Lung (tissue), 12 donors: ENCODE measurements around the gene LACRT. TPM values are rescaled to one million over a fixed set of nuclear protein-coding genes. Genes with fewer than 3 reads are reported as not detected.

ENCODE experiments used
- ATAC-seq: fragments of 200-7000 bp; cut with Tn5 transposase; one replicate; pipeline ENCODE4 v1.9.1; 2020; ENCODE audit warnings: moderate number of reproducible peaks; ENCODE audit not compliant: insufficient read depth, low FRiP score
- DNase-seq, 3 donors: peaks; one replicate each; pipeline ENCODE4 v3.0.0-alpha.2; 2013 to 2017
- H3K27ac ChIP-seq, 2 donors: one replicate each; pipeline ENCODE4 v1.5.1; 2013; ENCODE audit warnings: mild to moderate bottlenecking in 2 of 2, moderate library complexity in 2 of 2, control low read depth in 1 of 2, inconsistent platforms in 1 of 2, low read depth in 1 of 2, low read length in 1 of 2
- H3K27me3 ChIP-seq, 3 donors: one replicate each; pipeline ENCODE4 v1.5.1; 2013; ENCODE audit warnings: low read length in 2 of 3; ENCODE audit not compliant: control insufficient read depth in 3 of 3, insufficient read depth in 3 of 3
- H3K36me3 ChIP-seq, 4 donors: one replicate each; pipeline ENCODE4 v1.5.1; 2013; ENCODE audit warnings: low read length in 4 of 4, mild to moderate bottlenecking in 1 of 4, moderate library complexity in 1 of 4; ENCODE audit not compliant: control insufficient read depth in 4 of 4, insufficient read depth in 4 of 4
- H3K4me1 ChIP-seq, 5 donors: one replicate each; pipeline ENCODE4 v1.5.1; 2013; ENCODE audit warnings: low read length in 5 of 5, mild to moderate bottlenecking in 2 of 5, moderate library complexity in 1 of 5; ENCODE audit not compliant: control insufficient read depth in 5 of 5, insufficient read depth in 5 of 5
- H3K4me3 ChIP-seq: one replicate; pipeline ENCODE4 v1.5.1; 2013; ENCODE audit warnings: mild to moderate bottlenecking, control low read depth, moderate library complexity
- H3K9ac ChIP-seq, 2 donors: one replicate each; pipeline ENCODE4 v1.5.1; 2013; ENCODE audit warnings: low read length in 2 of 2, control low read depth in 1 of 2; ENCODE audit not compliant: insufficient read depth in 1 of 2
- H3K9me3 ChIP-seq, 4 donors: one replicate each; pipeline ENCODE4 v1.5.1; 2013; ENCODE audit warnings: low read length in 3 of 4, mild to moderate bottlenecking in 1 of 4, moderate library complexity in 1 of 4; ENCODE audit not compliant: control insufficient read depth in 4 of 4, insufficient read depth in 3 of 4
- CTCF ChIP-seq: IDR thresholded peaks from 2 replicates; pipeline ENCODE4 v1.5.1; 2012; ENCODE audit warnings: mild to moderate bottlenecking; ENCODE audit errors: control extremely low read depth, extremely low read depth
- WGBS, 2 donors: extraction: QIAGEN DNeasy Blood & Tissue Kit; methylation state at CpG; one replicate each; pipeline ENCODE4 v1.1.7; 2013; 5-methylcytosine and 5-hydroxymethylcytosine counted together
- polyA plus RNA-seq, 2 donors: library from polyadenylated mRNA; stranded (reverse); fragments of 200-250 nt; gene quantifications; one replicate each; pipeline ENCODE4 v1.2.1, GENCODE V29; 2013
- total RNA-seq, 2 donors: library from RNA; depleted of rRNA in 1 of 2; stranded (reverse); fragments of >200 nt in 1 of 2; gene quantifications; one replicate each; pipeline ENCODE4 v1.2.1, GENCODE V29; 2014 to 2021
- donor health status: control.
- donor health status: control.
- donor health status: Bipolar disorder and iron deficiency.
- donor health status: healthy.
- donor health status: DM: yes; HTN: yes; CAD: no.

LACRT gene
- total and polyA plus RNA-seq, 4 donors = not detected

DNA sequence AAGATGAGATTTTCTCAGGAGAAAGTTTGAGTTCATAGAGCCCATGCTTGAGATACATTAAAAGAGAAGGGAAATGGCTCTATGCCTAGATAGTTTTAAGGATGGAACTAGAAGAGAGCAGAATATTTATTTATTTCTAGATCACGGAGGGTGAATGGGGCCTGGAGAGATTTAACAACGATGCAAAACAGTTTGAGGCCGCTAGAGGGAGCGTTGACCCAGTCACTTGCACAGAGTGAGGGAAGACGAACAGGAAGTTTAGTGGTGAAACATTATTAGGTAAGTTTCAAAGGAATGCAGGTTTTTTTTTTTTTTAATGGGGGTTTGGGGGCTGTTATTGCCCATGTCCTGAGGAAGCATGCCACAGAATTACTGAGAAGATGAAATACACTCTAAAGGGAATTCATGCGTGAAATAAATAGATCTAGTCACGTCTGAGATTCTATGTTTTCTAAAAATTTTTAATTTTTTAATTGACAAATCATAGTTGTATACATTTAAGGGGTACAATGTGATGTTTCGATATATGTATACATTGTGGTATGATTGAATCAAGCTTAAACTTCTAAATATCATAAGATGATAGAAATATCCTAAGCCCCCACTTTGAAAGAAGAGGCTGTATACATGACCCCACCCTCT lies 31.4 kb downstream of the LACRT start:
- Histone ChIP-seq H3K27me3 (peaks cover 0 to 2% (median 0%) of the 10 kb centered on the region in 3 donors), H3K36me3 (no peaks in the 10 kb centered on the region), H3K4me1 (no peaks in the 10 kb centered on the region), H3K9me3 (no peaks in the 10 kb centered on the region), H3K9ac (no peak overlapping the region), H3K4me3 (no peak overlapping the region), H3K27ac (no peak overlapping the region)
- DNase-seq = peak; percentile 67 to 77 (median 69)
- peak; percentile 44 for TF ChIP-seq CTCF
- WGBS, 2 donors = 16 to 23% methylated on average over 8 of the region's 8 CpGs
- peak; percentile 80 for ATAC-seq

GRCh38 chr12:54602661-54603060 lies 32.0 kb downstream of the LACRT start:
- Histone ChIP-seq H3K9me3 (no peaks in the 10 kb centered on the region), H3K4me1 (no peaks in the 10 kb centered on the region), H3K9ac (no peak overlapping the region), H3K4me3 (no peak overlapping the region), H3K36me3 (no peaks in the 10 kb centered on the region), H3K27ac (no peak overlapping the region), H3K27me3 (peaks cover 0 to 2% (median 0%) of the 10 kb centered on the region in 3 donors)
- 54 to 62% methylated on average over 2 of the region's 2 CpGs for WGBS, 2 donors
- TF ChIP-seq CTCF = no peak
- DNase-seq (no peak), ATAC-seq (no peak)

GRCh38 chr12:54601841-54602240 lies 32.9 kb downstream of the LACRT start:
- H3K27me3 ChIP-seq = no peaks in the 10 kb centered on the region
- H3K9me3 ChIP-seq = no peaks in the 10 kb centered on the region
- no peak overlapping the region for H3K9ac ChIP-seq
- no peaks in the 10 kb centered on the region for H3K36me3 ChIP-seq
- H3K27ac ChIP-seq = no peak overlapping the region
- ATAC-seq = no peak
- H3K4me3 ChIP-seq = no peak overlapping the region
- no peaks in the 10 kb centered on the region for H3K4me1 ChIP-seq
- DNase-seq = no peak
- WGBS, 2 donors = 56 to 58% methylated on average over 4 of the region's 4 CpGs
- TF ChIP-seq CTCF = no peak

DNA sequence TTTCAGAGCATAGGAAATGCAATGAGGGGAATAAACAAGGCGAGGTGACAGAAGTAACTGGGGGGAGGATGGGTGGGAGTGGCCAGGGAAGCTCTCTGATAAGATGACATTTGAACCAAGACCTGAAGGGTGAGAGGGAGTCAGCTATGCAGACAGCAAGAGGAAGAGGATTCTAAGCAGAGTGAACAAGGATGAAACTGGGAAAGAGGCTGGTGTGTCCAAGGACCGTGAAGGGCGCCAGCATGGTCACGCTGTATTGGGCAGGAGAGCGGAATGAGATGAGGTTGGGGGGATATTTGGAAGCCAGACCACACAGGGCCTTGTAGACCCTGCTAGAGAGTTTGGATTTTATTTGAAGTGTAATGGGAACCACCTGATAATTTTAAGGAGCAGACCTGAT lies 35.7 kb downstream of the LACRT start:
- DNase-seq (no peak), ATAC-seq (no peak)
- TF ChIP-seq CTCF = no peak
- Histone ChIP-seq H3K9me3 (no peaks in the 10 kb centered on the region), H3K27me3 (no peaks in the 10 kb centered on the region), H3K9ac (no peak overlapping the region), H3K4me1 (no peaks in the 10 kb centered on the region), H3K4me3 (no peak overlapping the region), H3K36me3 (no peaks in the 10 kb centered on the region), H3K27ac (no peak overlapping the region)
- 82% methylated on average over 5 of the region's 5 CpGs for WGBS, 2 donors
